HG02970 (cell line): ENCODE data around the gene ENTREP3.

ENCODE experiments used
- ATAC-seq: cut with Tn5 transposase; IDR thresholded peaks from one replicate; pipeline ENCODE4 v1.9.1; 2021; ENCODE audit warnings: mild to moderate bottlenecking, moderate library complexity, moderate number of reproducible peaks; ENCODE audit not compliant: unreplicated experiment, low FRiP score

Gene ENTREP3

GRCh38 chr1:155202731-155203515, 52.4 kb downstream of the ENTREP3 start:
- no peak for ATAC-seq

GRCh38 chr1:155202198-155202597, 53.1 kb downstream of the ENTREP3 start:
- ATAC-seq: no peak

DNA sequence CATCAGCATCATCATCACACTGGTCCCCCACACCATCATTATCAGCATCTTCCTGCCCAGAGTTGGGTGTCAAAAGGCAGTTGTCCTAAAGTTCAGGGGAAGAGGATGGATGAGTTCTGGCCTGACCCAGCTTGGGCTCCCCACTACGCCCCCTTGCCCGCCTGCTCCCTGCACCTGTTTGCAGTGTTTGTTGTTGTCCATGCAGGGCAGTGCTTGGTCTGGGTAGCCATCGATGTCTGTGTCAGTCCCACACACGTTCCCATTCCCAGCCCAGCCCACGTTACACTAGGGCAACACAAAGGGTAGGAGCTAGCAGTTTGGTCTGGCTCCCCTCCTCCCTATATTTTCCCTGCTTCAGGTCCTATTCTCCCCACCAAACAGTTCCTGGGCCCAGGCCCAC, 54.4 kb downstream of the ENTREP3 start:
- ATAC-seq: no peak

GRCh38 chr1:155199792-155200191, 55.5 kb downstream of the ENTREP3 start:
- ATAC-seq: no peak

GRCh38 chr1:155198547-155198906, 56.8 kb downstream of the ENTREP3 start:
- ATAC-seq: no peak

DNA sequence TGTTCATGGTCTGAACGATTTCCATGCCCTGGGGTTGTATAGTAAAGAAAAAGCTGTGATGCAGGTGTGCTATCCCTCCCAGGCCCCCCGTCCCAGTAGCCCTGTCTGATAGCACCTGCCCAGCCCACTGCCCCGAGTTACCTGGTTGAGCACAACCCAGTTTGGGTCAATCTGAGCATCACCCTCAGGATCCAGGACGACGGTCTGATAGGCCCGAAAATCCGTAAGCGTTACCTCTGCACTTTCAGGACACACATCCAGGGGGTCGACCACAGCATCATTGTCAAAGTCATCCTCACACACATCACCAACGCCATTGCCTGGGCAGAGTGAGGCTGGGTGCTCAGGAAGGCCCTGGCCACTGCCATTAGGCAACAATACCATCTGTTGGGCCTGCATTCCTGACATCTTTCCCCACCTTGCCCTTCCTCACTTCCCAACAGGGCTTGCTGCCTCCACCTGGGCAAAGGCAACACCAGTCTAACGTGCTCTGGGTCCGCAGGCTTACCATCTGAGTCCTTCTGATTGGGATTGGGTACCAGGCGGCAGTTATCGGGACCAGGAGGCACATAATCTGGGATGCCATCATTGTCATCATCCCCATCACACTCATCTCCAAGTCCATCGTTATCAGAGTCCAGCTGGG, 57.3 kb downstream of the ENTREP3 start:
- ATAC-seq: no peak
